ENCODE data around the gene FGD4. TPM values are rescaled to one million over a fixed set of nuclear protein-coding genes. Genes with fewer than 3 reads are reported as not detected.

FGD4 gene
- total and polyA plus RNA-seq, 2 donors (not counting 3 experiments of a cell fraction or from before 2014, with no cell fraction given): 6.6 to 44.7 TPM

- POLR2A ChIA-PET: no interaction called here
- H4K20me1 ChIP-seq (replicated peaks; ENCODE audit: control insufficient read depth, extremely low read depth, insufficient read depth, low read length): no peaks in the 10 kb centered on the region
- peak overlapping the region; percentile 12 for H3K4me2 ChIP-seq (ENCODE audit: insufficient read depth, low read length)
- H3K9ac ChIP-seq (replicated peaks; ENCODE audit: extremely low read depth, insufficient read depth, low read length): peak overlapping the region; percentile 4
- peak overlapping the region; percentile 67 for H3K27ac ChIP-seq (ENCODE audit: insufficient read depth, low read depth, low read length)
- H3K9me1 ChIP-seq (replicated peaks; ENCODE audit: control insufficient read depth, extremely low read depth, insufficient read depth, low read length): no peaks in the 10 kb centered on the region
- DNase-seq (ENCODE audit: low read depth, low spot score) (peak; percentile 75), FAIRE-seq (peak; percentile 60)
- no peaks in the 10 kb centered on the region for H3K27me3 ChIP-seq (ENCODE audit: control insufficient read depth in 2 of 2, insufficient read depth in 2 of 2, low read length in 2 of 2)
- CTCF ChIA-PET: interaction anchor here (1.0 kb wide), 1 partner anchor 46 kb away, joined by 3 read pairs; no protein-coding TSS in a partner anchor
- no peaks in the 10 kb centered on the region for H3K36me3 ChIP-seq (ENCODE audit: control insufficient read depth in 2 of 2, extremely low read depth in 1 of 2, insufficient read depth in 2 of 2, low read length in 2 of 2)
- peak overlapping the region; percentile 42 for H2AFZ ChIP-seq (ENCODE audit: low read depth, low read length)
- H3K9me3 ChIP-seq (replicated peaks; ENCODE audit: control insufficient read depth, insufficient read depth, low read length): no peaks in the 10 kb centered on the region
- peaks cover 55% of the 10 kb centered on the region for H3K4me1 ChIP-seq (ENCODE audit: control insufficient read depth, extremely low read depth, insufficient read depth, low read length)
- dilution Hi-C loops (cut with MboI; ENCODE audit: extremely low pct_ligation_motif_present, low sequenced_read_pairs) (no loop called here), intact Hi-C loops (cut with micrococcal nuclease) (no loop called here)
- BruUV-seq (replicated peaks): no TSS peak
- no peak for TF ChIP-seq POLR2AphosphoS5 (IDR thresholded peaks at IDR 0.05; ENCODE audit: insufficient read depth, low read depth, low read length)
- TF ChIP-seq FOS (IDR thresholded peaks at IDR 0.05; ENCODE audit: borderline replicate concordance, insufficient read depth, low read length): no peak
- no peak for TF ChIP-seq GATA2 (IDR thresholded peaks at IDR 0.05; ENCODE audit: insufficient read depth, insufficient read length, low read depth, low read length)
- no peak for TF ChIP-seq EZH2 (IDR thresholded peaks at IDR 0.05; ENCODE audit: borderline replicate concordance, low read depth, low read length, severe bottlenecking)
- TF ChIP-seq CTCF (IDR thresholded peaks at IDR 0.05; ENCODE audit: extremely low read depth in 1 of 2, insufficient read depth in 1 of 2, low read depth in 1 of 2, low read length in 2 of 2): no peak
- no peak for TF ChIP-seq JUN (IDR thresholded peaks at IDR 0.05; ENCODE audit: borderline replicate concordance, insufficient read depth, insufficient read length, low read depth)
- no peak for TF ChIP-seq MYC (IDR thresholded peaks at IDR 0.05; ENCODE audit: low read depth, low read length)
- TF ChIP-seq MAX (IDR thresholded peaks at IDR 0.05; ENCODE audit: insufficient read depth, insufficient read length): no peak
- TF ChIP-seq POLR2A (IDR thresholded peaks at IDR 0.05; ENCODE audit: low read depth, low read length): no peak
- H3K79me2 ChIP-seq (ENCODE audit: control insufficient read depth, insufficient read depth, low read length): peaks cover 22% of the 10 kb centered on the region
- no peak overlapping the region for H3K4me3 ChIP-seq (replicated peaks in 1 of 3; ENCODE audit: insufficient read depth in 1 of 3, low read depth in 1 of 3, low read length in 3 of 3)
These were observed 47.2 kb downstream of the FGD4 start for GRCh38 chr12:32446316-32447119.

All from endothelial cell of umbilical vein (primary cell).